Heart left ventricle (tissue), 13 donors: Measurements from ENCODE around the gene CNTN4.

Source experiments
- POLR2A ChIP-seq, 2 donors: fragments of 450-650 bp; IDR thresholded peaks; one replicate each; pipeline ENCODE4 v1.6.1; 2017; ENCODE audit warnings: antibody characterized with exemption in 2 of 2, mild to moderate bottlenecking in 2 of 2, moderate library complexity in 2 of 2
- TF ChIP-seq, protein P1 (sequence below), 12 donors: fragments of 200-600 bp; sonication (generic) in 4 of 12; IDR thresholded peaks; one replicate each; pipeline versions ENCODE4 v1.5.0 to v1.8.0; 2018 to 2022; ENCODE audit warnings: antibody characterized with exemption in 12 of 12, mild to moderate bottlenecking in 5 of 12
- donor health status: ischemic (EF 13 %, LVEDD 7.1; RV severe dilation, severe dysfunction).
- donor health status: DM: no; HTN: yes; CAD: no.
- donor health status: DM: no; HTN: no; CAD: no.
- donor health status: ischemic (EF 25% LVEDD 6.9; RV normal size, moderate dysfunction).
- donor health status: ischemic (EF 25% LVEDD 5.7; RV mildly dilated, moderate dysfunction).
- donor health status: ischemic (EF 35%, LVEDD 5.7; RV mildly dilated, moderate dysfunction).
- donor health status: nonischemic (EF 11% LVEDD 7.7; RV severe dilation, severe dysfunction).
- donor health status: DM: yes; HTN: yes; CAD: no.
- donor health status: PGD.
- donor health status: ischemic (EF 29% LVEDD 5.4; RV normal size, mild dysfunction).
- donor health status: nonischemic (EF 23%, LVEDD 6.1; RV moderate dilation, normal function).

DNA sequence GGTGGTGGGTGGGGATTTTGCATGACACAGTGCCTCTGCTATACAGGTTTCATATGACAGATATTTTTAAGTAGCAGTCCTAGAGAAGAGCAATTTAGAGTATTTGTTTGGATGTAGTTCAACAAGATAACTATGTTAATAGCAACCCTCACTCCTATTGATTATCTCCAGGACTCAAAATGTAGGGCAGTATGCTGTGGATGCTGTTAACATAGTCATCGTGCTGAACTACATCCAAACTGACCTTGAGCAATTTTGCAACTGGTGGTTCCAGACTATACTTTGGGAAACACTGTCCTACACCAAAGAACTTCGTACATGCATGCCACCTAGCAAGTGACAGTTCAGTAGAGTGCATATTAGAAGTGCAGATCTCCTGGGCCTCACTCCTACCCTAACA lies 893.9 kb downstream of the CNTN4 start:
- TF ChIP-seq, protein P1, sequence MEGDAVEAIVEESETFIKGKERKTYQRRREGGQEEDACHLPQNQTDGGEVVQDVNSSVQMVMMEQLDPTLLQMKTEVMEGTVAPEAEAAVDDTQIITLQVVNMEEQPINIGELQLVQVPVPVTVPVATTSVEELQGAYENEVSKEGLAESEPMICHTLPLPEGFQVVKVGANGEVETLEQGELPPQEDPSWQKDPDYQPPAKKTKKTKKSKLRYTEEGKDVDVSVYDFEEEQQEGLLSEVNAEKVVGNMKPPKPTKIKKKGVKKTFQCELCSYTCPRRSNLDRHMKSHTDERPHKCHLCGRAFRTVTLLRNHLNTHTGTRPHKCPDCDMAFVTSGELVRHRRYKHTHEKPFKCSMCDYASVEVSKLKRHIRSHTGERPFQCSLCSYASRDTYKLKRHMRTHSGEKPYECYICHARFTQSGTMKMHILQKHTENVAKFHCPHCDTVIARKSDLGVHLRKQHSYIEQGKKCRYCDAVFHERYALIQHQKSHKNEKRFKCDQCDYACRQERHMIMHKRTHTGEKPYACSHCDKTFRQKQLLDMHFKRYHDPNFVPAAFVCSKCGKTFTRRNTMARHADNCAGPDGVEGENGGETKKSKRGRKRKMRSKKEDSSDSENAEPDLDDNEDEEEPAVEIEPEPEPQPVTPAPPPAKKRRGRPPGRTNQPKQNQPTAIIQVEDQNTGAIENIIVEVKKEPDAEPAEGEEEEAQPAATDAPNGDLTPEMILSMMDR (IDR thresholded peaks at IDR 0.05), result no peak
- no peak for TF ChIP-seq POLR2A (IDR thresholded peaks at IDR 0.05)
